AG09309 (cell line): ENCODE data around the gene TRAPPC2L.

ENCODE experiments used
- DNase-seq: peaks from one replicate; pipeline ENCODE4 v3.0.0-alpha.2; 2010; ENCODE audit warnings: low read depth
- H3K4me3 ChIP-seq: 2 replicates; pipeline ENCODE4 v1.5.1; 2011; ENCODE audit warnings: mild to moderate bottlenecking, low read depth, low read length, moderate library complexity; ENCODE audit not compliant: control insufficient read depth
- TF ChIP-seq, protein P1 (sequence below): IDR thresholded peaks from 2 replicates; pipeline ENCODE4 v1.5.1; 2011; ENCODE audit warnings: mild to moderate bottlenecking, low read depth, low read length, inconsistent platforms; ENCODE audit not compliant: insufficient read depth, control insufficient read depth; ENCODE audit errors: missing control alignments

TRAPPC2L gene

DNA sequence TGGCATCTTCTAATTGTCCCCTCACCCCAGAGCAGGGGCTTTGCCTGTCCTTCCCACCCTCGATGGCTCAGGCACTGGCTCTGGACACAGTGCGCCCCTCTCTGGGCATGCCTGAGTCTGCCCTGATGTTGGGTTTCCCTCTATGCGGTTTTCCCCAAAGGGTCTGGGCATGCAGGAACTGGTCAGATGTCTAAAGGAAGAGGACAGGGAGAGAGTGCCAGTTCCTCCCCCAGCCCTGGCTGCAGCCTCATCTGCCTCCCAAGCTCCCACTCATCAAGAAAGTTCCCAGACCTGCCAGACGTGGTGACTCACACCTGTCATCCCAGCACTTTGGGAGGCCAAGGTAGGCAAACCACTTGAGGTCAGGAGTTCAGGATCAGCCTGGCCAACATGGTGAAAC is 50.8 kb downstream of the TRAPPC2L start:
- TF ChIP-seq, protein P1, sequence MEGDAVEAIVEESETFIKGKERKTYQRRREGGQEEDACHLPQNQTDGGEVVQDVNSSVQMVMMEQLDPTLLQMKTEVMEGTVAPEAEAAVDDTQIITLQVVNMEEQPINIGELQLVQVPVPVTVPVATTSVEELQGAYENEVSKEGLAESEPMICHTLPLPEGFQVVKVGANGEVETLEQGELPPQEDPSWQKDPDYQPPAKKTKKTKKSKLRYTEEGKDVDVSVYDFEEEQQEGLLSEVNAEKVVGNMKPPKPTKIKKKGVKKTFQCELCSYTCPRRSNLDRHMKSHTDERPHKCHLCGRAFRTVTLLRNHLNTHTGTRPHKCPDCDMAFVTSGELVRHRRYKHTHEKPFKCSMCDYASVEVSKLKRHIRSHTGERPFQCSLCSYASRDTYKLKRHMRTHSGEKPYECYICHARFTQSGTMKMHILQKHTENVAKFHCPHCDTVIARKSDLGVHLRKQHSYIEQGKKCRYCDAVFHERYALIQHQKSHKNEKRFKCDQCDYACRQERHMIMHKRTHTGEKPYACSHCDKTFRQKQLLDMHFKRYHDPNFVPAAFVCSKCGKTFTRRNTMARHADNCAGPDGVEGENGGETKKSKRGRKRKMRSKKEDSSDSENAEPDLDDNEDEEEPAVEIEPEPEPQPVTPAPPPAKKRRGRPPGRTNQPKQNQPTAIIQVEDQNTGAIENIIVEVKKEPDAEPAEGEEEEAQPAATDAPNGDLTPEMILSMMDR: no peak
- DNase-seq: no peak
- no peak overlapping the region for H3K4me3 ChIP-seq

DNA sequence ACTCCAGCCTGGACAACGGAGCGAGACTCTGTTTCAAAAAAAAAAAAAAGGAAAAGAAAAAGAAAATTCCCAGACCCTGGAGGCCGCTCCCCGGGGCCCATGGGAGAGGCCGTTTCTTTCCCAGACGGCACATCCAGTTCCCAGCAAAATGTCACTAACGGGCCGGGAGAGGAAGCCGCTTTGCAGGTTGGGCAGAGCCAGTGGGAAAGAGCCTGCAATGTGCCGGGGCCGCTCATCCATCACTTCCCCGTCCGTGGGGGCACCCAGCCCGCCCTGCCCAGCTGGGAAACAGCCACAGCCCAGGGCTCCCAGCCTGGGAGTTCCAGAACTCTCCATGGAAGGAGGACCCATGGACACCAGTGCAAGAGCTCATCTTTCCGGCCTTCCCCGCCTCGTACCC is 51.4 kb downstream of the TRAPPC2L start:
- DNase-seq: no peak
- TF ChIP-seq, protein P1: no peak
- no peak overlapping the region for H3K4me3 ChIP-seq

GRCh38 chr16:88909431-88910210 is 52.7 kb downstream of the TRAPPC2L start:
- TF ChIP-seq, protein P1: no peak
- H3K4me3 ChIP-seq: no peak overlapping the region
- no peak for DNase-seq

- TF ChIP-seq, protein P1: no peak
- H3K4me3 ChIP-seq: no peak overlapping the region
- DNase-seq: no peak
Measured at GRCh38 chr16:88910284-88911135, 53.6 kb downstream of the TRAPPC2L start.

DNA sequence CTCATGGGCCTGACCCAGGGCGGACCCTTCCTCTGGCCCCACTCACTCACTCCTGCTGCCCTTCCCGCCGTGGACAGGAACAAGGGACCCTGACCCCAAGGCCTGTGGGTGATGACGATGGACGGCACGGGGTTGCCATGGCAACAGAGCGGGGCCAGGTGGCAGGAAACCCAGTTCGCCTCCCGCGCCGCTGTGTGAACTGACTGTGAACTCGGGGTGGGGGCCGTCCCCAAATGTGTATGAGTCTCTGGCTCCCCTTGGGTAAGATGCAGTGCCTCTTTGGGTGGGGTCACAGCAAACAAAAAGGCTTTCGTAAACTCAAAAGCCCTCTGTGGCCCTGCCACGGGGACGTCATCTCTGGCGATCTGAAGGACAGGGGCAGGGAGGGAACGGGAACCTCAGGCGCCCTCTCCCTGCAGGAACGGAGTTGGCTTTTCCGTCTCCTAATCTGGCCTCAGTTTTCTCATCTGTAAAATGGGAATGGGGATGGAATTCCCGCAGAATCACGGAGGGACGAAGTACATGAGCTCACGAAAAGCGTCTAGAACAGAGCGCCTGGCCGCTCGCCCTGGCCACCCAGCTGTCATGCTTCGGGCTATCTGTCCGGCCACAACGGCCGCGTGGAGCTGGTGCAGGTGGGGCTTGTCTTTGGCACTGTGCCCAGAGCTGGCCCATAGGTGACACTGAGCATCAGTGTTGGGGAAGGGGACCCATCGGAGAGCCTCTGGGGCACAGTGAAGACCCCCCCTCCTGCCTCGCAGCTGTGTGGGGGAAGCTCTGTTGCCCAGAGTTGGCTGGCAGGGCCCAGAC is 54.4 kb downstream of the TRAPPC2L start:
- H3K4me3 ChIP-seq: no peak overlapping the region
- TF ChIP-seq, protein P1: no peak
- DNase-seq: no peak

DNA sequence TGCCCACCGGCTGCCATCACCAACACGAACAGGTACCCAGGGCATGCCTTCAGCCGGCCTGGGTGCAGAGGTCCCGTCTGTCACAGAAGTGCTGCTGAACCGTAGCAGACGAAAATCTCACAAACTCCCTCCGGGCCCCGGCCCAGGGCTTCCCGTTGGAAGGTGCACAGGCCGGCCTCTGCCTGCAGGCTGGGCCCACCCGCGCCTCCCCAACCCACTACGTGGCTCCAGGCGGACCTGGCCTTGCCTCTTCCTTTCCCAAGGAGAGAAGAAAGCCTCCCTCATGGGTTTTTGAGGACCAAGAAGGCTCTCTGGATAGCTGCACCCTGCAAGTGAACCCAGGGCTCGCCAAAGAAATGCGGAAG is 55.0 kb downstream of the TRAPPC2L start:
- no peak overlapping the region for H3K4me3 ChIP-seq
- no peak for DNase-seq
- TF ChIP-seq, protein P1: no peak
